GM19455 (cell line): ENCODE results near the gene GIMAP5.

Experiments
- ATAC-seq: cut with Tn5 transposase; IDR thresholded peaks from one replicate; pipeline ENCODE4 v1.9.1; 2021; ENCODE audit not compliant: unreplicated experiment

GIMAP5 gene

GRCh38 chr7:150734254-150734653 is 3.0 kb upstream of the GIMAP5 start:
- ATAC-seq: no peak

GRCh38 chr7:150735596-150736358 is 1.4 kb upstream of the GIMAP5 start:
- no peak for ATAC-seq

DNA sequence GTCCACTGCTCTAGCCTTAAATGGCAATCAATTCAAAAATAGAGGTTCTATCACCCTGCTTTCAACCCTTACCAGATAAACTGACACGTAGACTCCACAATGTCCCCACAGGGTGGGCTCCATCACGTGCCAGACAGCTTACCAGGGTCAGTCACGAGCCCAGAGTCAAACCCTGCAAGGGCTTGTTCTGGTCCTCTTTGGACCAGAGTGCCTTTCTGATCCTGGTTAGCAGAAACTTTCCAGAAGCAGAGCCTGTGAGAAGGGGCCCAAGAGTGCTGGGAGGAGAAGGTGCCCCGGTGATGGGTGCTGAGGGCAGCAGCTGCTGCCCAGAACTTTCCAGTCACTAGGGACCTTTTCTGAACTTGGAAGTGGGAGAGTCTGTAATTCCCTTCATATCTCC is 354 bp upstream of the GIMAP5 start:
- ATAC-seq: no peak

DNA sequence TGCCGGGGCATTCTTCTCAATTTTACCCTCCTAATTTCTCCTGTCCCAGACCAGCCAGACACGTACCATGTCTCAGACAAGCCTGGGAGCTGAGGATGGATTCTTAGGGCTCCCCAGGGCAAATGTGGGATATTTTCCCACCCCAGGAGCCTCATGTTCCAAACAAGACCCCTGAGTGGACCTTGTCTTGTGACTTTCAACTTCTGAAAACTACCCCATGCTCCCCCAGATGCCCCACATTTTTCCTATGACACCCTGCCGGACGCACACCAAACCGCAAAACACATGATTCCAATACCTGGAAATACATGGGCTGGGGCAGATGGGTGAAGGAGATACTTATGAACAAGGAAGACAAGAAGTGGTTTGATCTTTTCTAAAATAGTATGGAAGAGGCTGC is 874 bp downstream of the GIMAP5 start:
- ATAC-seq: no peak

DNA sequence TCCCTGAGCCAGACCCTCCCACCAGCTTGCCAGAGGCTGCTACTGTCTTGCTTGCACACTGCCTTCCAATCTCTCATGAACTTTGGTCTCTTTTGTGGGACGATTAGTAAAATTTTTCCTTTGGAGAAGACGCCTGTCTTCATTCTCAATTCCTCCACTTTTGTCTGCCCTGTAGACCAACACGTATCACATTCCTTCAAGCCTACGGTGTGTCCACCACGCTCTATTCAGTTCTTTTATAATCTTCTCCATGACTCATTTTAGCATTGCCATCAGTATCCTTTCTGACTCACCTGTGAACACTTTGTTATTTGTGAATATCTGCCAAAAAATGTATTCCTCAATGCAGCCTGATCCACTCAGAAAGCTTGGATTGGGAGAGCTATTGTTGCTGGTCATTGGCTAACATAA is 1.4 kb downstream of the GIMAP5 start:
- no peak for ATAC-seq

DNA sequence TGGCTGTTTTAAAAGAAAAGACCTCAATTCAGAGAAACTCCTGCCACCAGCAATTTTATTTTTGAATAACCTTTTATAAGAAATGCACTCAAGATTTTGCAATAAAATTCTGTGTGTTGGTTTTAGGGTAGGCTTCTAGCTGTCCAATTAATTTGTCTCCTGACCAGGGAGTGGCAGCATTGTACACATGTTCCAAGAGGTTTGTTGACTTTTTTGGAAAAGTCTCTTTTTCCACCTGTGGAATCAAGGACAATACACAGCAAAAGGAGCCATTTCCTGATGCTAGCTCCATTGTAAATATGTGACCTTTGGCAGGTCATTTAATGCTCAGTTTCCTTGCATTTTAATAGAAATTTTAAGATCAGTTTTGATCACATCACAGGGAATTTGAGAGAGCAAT is 1.8 kb downstream of the GIMAP5 start:
- no peak for ATAC-seq

GRCh38 chr7:150740053-150740452 is 2.8 kb downstream of the GIMAP5 start:
- no peak for ATAC-seq

GRCh38 chr7:150742286-150742968 is 5.2 kb downstream of the GIMAP5 start:
- ATAC-seq: no peak

- no peak for ATAC-seq
Measured at GRCh38 chr7:150744041-150744656, 6.9 kb downstream of the GIMAP5 start.

- ATAC-seq: no peak
Measured at GRCh38 chr7:150745086-150745485, 7.9 kb downstream of the GIMAP5 start.

GRCh38 chr7:150745876-150746275 is 8.7 kb downstream of the GIMAP5 start:
- ATAC-seq: no peak

GRCh38 chr7:150746921-150747320 is 9.7 kb downstream of the GIMAP5 start:
- no peak for ATAC-seq

DNA sequence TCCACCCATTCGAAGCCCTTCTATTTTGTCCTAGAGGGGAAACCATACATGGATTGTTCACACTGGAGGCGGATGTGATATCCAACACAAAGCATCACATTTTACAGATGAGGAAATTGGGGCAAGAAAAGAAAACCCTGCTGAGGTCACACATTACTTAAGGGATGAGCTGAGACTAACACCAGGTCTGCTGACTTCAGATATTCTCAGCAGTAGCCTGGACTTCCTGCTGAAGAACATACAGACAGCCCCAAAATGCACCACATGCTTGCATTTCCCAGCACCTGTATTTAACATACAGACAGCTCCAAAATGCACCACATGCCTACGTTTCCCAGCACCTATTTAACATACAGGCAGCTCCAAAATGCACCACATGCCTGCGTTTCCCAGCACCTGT is 11.2 kb downstream of the GIMAP5 start:
- ATAC-seq: no peak

DNA sequence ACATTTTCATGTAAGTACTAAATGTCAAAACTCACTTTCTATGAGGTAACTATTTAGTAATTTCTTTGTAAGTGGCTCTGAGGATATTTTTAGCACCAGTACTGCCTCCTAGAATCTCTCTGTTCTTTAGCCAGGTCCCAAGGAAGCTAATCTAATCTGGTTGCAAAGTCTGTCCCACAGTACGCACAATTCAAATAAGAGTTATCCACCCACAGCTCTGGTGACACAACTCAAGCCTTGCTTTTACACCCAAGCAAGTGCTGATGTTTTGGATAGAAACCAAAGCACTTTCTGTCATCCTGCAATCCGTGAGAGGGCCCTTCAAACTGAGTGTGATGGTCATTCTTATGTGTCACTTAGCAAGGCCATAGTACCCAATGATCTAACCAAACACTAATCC is 14.5 kb downstream of the GIMAP5 start:
- no peak for ATAC-seq

DNA sequence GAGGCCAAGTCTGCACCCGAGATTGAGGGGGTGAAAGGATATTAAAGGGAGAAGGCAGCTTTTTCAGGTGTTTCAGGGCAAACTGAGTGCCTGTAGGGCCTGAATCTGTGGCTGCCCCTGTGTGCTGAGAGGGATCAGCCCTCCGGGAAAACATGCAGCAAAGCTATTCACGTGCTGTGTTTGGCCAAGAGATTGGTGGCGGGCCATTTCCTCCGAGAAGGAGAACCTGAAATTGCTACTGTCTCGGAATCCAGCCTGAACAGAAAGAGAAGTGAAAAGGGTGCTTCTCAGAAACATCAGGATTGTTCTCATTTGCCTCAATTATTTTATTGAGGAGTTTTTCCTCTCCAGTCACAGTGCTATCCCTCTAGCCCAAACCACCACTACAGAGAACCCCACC is 16.0 kb downstream of the GIMAP5 start:
- ATAC-seq: no peak

DNA sequence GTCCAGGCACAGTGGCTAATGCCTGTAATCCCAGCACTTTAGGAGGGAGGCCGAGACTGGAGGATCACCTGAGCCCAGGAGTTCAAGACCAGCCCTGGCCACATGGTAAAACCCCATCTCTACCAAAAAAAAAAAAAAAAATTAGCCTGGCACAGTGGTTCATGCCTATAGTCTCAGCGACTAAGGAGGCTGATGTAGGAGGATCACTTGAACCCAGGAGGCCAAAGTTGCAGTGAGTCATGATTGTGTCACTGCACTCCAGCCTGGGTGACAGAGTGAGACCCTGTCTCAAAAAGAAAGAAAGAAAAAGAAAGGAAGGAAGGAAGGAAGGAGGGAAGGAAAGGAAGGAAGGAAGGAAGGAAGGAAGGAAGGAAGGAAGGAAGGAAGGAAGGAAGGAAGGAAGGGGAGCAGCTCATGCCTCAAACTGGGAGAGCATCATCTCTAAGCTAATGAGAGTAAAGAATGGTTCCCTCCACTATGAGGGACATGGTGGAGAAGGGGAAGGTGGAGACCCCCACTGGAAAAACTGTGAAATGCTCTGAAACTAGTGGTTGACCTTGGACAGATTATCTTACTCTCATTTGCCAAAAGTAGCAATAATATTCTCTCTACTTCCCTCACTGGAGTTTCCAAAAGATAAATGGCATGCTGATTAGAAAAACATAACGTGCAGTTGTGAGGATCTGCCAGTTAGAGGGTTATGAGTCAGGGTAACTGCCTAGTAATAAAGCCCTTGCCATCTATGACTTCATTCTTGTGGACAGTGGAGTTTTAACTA is 16.8 kb downstream of the GIMAP5 start:
- ATAC-seq: no peak

DNA sequence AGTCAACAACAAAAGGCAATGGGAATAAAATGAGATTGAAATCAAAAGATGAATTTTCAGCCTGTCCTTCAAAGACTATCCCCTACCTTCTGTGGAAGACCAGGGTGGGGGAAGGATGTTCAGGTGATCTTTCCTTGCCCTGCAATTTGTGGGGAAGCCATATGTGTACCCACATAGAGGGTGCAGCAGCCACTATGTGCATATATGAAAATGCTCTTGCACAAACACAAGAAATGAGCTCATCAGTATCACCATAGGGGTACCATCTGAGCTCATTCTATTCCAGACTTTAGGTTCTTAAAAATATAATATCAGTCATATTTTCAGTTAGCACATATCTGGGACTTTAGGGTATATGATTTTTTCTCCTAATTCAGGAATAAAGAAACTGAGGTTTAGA is 17.7 kb downstream of the GIMAP5 start:
- ATAC-seq: no peak

DNA sequence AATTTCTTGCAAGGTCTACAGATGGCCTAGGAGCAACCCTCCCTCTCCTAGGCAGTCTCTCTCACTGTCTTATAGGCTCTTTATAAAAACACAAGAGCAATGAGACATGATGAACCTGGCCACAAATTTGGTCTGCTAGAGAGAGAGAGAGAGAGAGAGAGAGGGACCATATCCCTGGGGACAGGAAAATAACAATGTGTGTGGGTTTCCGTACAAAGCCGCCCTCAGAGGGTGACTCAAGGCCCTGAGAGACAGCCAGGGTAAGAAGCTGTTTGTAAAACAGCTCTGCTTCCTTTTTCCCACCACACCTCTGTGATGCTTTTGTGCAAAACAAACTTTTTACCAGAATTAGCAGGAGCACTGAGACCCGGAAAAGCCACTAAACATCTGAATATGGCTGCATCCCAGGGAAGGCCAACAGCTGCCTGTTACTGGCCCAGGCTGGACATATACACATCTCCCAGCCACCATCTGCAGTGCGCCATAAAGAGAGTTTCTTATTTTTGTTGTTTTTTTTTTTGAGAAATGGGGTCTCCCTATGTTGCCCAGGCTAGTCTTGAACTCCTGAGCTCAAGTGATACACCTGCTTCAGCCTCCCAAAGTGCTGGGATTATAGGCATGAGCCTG is 18.4 kb downstream of the GIMAP5 start:
- peak; percentile 50 for ATAC-seq

- ATAC-seq: no peak
Measured at GRCh38 chr7:150756166-150756565, 18.9 kb downstream of the GIMAP5 start.

DNA sequence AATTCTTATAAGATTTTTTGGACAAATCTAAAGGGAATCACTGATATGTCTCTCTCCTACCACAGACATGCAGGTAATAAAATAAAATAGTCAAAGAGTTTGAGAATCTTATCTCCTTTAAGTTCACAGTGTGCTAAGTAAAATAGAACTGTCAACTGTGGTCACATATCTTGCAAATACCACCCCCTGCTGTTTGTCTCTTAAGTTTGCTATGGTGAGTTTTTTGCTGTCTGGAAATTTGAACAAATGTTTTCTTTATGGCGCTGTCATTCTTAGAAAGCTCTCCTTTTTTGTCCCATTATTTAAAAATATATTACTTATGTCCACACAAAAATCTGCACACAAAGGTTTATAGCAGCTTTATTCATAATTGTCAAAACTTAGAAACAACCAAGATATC is 19.6 kb downstream of the GIMAP5 start:
- ATAC-seq: no peak

- ATAC-seq: no peak
Measured at GRCh38 chr7:150759479-150759878, 22.3 kb downstream of the GIMAP5 start.
